Transverse colon (tissue), 4 donors: ENCODE results near the gene KNL1. TPM values are rescaled to one million over a fixed set of nuclear protein-coding genes. Genes with fewer than 3 reads are reported as not detected.

ENCODE experiments used
- DNase-seq: peaks from one replicate; pipeline ENCODE4 v3.0.0-alpha.2; 2019
- H3K27ac ChIP-seq, 4 donors: fragments of 200-600 bp; sonication (generic); 2 replicates each; pipeline ENCODE4 v1.5.1; 2016 to 2018; ENCODE audit warnings: inconsistent platforms in 4 of 4
- H3K27me3 ChIP-seq: fragments of 200-600 bp; sonication (generic); 2 replicates; pipeline ENCODE4 v1.5.1; 2017; ENCODE audit warnings: inconsistent platforms
- H3K36me3 ChIP-seq, 4 donors: fragments of 200-600 bp; sonication (generic); 2 replicates each; pipeline ENCODE4 v1.5.1; 2017 to 2019; ENCODE audit warnings: inconsistent platforms in 4 of 4
- H3K4me1 ChIP-seq, 4 donors: fragments of 200-600 bp; sonication (generic); 2 replicates each; pipeline ENCODE4 v1.5.1; 2017 to 2020; ENCODE audit warnings: inconsistent platforms in 4 of 4
- H3K4me3 ChIP-seq, 4 donors: fragments of 200-600 bp; sonication (generic); 1 replicate in 1 of 4; 2 replicates in 3 of 4; pipeline versions ENCODE4 v1.5.1 to v1.6.1; 2017 to 2019; ENCODE audit warnings: inconsistent platforms in 4 of 4
- H3K9me3 ChIP-seq, 2 donors: fragments of 200-600 bp; sonication (generic); 2 replicates each; pipeline ENCODE4 v1.5.1; 2017 to 2019; ENCODE audit warnings: inconsistent platforms in 2 of 2
- CTCF ChIP-seq, 5 experiments: fragments of 200-600 bp in 3 of 5; fragments of 450-650 bp in 2 of 5; sonication (generic) in 3 of 5; IDR thresholded peaks; 1 replicate in 2 of 5; 2 replicates in 3 of 5; pipeline ENCODE4 v1.5.1; 2016 to 2017; ENCODE audit warnings: antibody characterized with exemption in 5 of 5, inconsistent platforms in 3 of 5, mild to moderate bottlenecking in 2 of 5, moderate library complexity in 1 of 5
- EP300 ChIP-seq: sonication (generic); formaldehyde crosslinking; IDR thresholded peaks from one replicate; pipeline ENCODE4 v1.6.1; 2017; ENCODE audit warnings: antibody characterized with exemption, low read depth
- POLR2A ChIP-seq: fragments of 450-650 bp; IDR thresholded peaks from one replicate; pipeline ENCODE4 v1.6.1; 2016; ENCODE audit warnings: antibody characterized with exemption, mild to moderate bottlenecking, moderate library complexity
- POLR2AphosphoS5 ChIP-seq, 3 donors: sonication (generic); formaldehyde crosslinking; IDR thresholded peaks; one replicate each; pipeline ENCODE4 v1.6.1; 2016; ENCODE audit warnings: antibody characterized with exemption in 3 of 3
- WGBS, 2 donors: methylation state at CpG; one replicate each; pipeline ENCODE4 v1.1.5; 2018; ENCODE audit warnings: low coverage in 1 of 2; 5-methylcytosine and 5-hydroxymethylcytosine counted together
- in situ Hi-C, 4 donors: fragments of 200-750 bp; cut with MboI; loops; one replicate each; pipeline versions ENCODE4 v1.15.0 to v1.15.1; 2017; ENCODE audit warnings: low sequenced_read_pairs in 3 of 4, low pct_ligation_motif_present in 1 of 4, low pct_unique_long_range_greater_than_20kb in 1 of 4
- intact Hi-C: fragments of 100-400 bp; cut with DNase I; formaldehyde crosslinking; loops from one replicate; pipeline ENCODE4 v1.15.1; 2023; ENCODE audit warnings: low total_unique reads
- total RNA-seq, 4 donors: library from RNA; depleted of rRNA; stranded (reverse); fragments of >200 nt; gene quantifications; one replicate each; pipeline ENCODE4 v1.1.0, GENCODE V29; 2016

The KNL1 gene
- total RNA-seq, 4 donors from 2014 or later, result 3.4 to 7.6 (median 3.9) TPM

- Histone ChIP-seq H3K27me3 (no peaks in the 10 kb centered on the region), H3K27ac (no peak overlapping the region), H3K9me3 (no peaks in the 10 kb centered on the region), H3K4me3 (no peak overlapping the region), H3K4me1 (peaks cover 0 to 1% (median 0%) of the 10 kb centered on the region in 4 donors), H3K36me3 (no peaks in the 10 kb centered on the region)
- TF ChIP-seq POLR2A, result no peak
- no peak for TF ChIP-seq CTCF (IDR thresholded peaks at IDR 0.05)
- TF ChIP-seq POLR2AphosphoS5 (IDR thresholded peaks at IDR 0.05), result no peak
- TF ChIP-seq EP300, result no peak
- no peak for DNase-seq
- intact Hi-C loops (no loop called here), in situ Hi-C loops (no loop called here)
- 88 to 94% methylated on average over 8 to 12 of the region's 12 CpGs for WGBS, 2 donors
Measured at GRCh38 chr15:40600956-40601355, 6.9 kb downstream of the KNL1 start.

- no peak overlapping the region for H3K4me3 ChIP-seq
- intact Hi-C loops (no loop called here), in situ Hi-C loops (no loop called here)
- DNase-seq, result no peak
- no peaks in the 10 kb centered on the region for H3K36me3 ChIP-seq
- H3K27ac ChIP-seq, result no peak overlapping the region
- no peaks in the 10 kb centered on the region for H3K4me1 ChIP-seq
- TF ChIP-seq CTCF (IDR thresholded peaks at IDR 0.05) (no peak), POLR2AphosphoS5 (IDR thresholded peaks at IDR 0.05) (no peak), POLR2A (no peak), EP300 (no peak)
- no peaks in the 10 kb centered on the region for H3K27me3 ChIP-seq
- no peaks in the 10 kb centered on the region for H3K9me3 ChIP-seq
Measured at GRCh38 chr15:40603935-40604334, 9.9 kb downstream of the KNL1 start.

DNA sequence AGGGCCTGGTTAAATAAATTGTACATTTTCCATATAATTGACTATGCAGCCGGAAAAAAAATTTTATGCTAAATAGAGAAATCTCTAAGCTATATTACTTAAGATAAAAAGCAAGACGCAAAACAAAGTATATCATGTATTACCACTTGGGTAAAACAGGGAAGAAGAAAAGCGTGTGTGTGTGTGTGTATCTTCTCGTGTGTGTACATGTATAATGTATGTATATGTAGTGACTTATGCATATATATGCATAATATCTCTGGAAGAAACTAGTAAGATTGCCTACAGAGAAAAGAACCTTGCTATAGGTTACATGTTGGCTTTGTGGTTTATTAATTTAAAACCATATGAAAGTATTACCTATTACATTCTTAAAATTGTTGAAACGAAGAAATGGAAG is 19.0 kb downstream of the KNL1 start:
- no peak overlapping the region for H3K4me3 ChIP-seq
- H3K27me3 ChIP-seq, result no peaks in the 10 kb centered on the region
- no peaks in the 10 kb centered on the region for H3K36me3 ChIP-seq
- peaks cover 0 to 2% (median 1%) of the 10 kb centered on the region in 4 donors for H3K4me1 ChIP-seq
- intact Hi-C loops (no loop called here), in situ Hi-C loops (no loop called here)
- H3K9me3 ChIP-seq, result no peaks in the 10 kb centered on the region
- no peak for TF ChIP-seq POLR2A
- no peak for TF ChIP-seq EP300
- TF ChIP-seq CTCF (IDR thresholded peaks at IDR 0.05), result no peak
- TF ChIP-seq POLR2AphosphoS5 (IDR thresholded peaks at IDR 0.05), result no peak
- DNase-seq, result no peak
- H3K27ac ChIP-seq, result no peak overlapping the region
- 85 to 97% methylated on average over 5 of the region's 5 CpGs for whole genome bisulfite sequencing, 2 donors

GRCh38 chr15:40618023-40618422 is 24.0 kb downstream of the KNL1 start:
- 32 to 44% methylated on average over 2 of the region's 2 CpGs for WGBS, 2 donors
- TF ChIP-seq POLR2A (no peak), POLR2AphosphoS5 (IDR thresholded peaks at IDR 0.05) (no peak), EP300 (no peak), CTCF (IDR thresholded peaks at IDR 0.05) (no peak)

More at GRCh38 chr15:40618023-40618422, 24.0 kb downstream of the KNL1 start:
- no peaks in the 10 kb centered on the region for H3K9me3 ChIP-seq
- intact Hi-C loops (no loop called here), in situ Hi-C loops (no loop called here)
- H3K36me3 ChIP-seq, result no peaks in the 10 kb centered on the region
- H3K4me1 ChIP-seq, result peaks cover 0 to 5% (median 2%) of the 10 kb centered on the region in 4 donors
- no peak overlapping the region for H3K27ac ChIP-seq
- no peak for DNase-seq
- H3K27me3 ChIP-seq, result no peaks in the 10 kb centered on the region
- no peak overlapping the region for H3K4me3 ChIP-seq
